ENCODE results near the gene CAMTA1. TPM values are rescaled to one million over a fixed set of nuclear protein-coding genes. Genes with fewer than 3 reads are reported as not detected.

Gene CAMTA1
- polyA plus RNA-seq, 1 donor from 2014 or later: 79.0 TPM

DNA sequence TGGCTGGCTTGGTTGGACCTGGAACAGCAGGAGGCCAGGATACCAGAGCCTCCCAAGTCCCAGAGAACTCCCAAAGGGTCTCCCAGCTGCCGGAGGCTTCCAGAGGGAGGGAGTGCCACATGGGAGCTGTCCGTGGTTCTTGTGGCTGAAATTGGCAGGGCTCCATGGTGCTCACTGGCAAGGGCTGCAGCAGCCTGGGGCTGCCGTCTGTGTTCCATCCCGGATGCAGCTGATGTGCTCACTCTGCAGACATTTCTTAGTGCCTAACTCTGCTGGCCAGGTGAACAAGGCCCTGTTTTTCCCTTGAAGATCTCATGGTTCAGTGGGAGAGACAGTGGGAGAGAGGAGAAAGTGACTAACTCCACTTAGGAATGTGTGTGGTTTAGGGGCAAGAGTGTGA lies 261.1 kb downstream of the CAMTA1 start:
- Mint-ChIP-seq H3K27me3 (no peaks in the 10 kb centered on the region), H3K36me3 (no peaks in the 10 kb centered on the region), H3K9me3 (peaks cover 0 to 9% (median 2%) of the 10 kb centered on the region in 3 donors), H3K27ac (peak overlapping the region in 1 of 3 donors; percentile 23), H3K4me1 (no peaks in the 10 kb centered on the region), H3K4me3 (peak overlapping the region in 1 of 4 donors; percentile 8)

DNA sequence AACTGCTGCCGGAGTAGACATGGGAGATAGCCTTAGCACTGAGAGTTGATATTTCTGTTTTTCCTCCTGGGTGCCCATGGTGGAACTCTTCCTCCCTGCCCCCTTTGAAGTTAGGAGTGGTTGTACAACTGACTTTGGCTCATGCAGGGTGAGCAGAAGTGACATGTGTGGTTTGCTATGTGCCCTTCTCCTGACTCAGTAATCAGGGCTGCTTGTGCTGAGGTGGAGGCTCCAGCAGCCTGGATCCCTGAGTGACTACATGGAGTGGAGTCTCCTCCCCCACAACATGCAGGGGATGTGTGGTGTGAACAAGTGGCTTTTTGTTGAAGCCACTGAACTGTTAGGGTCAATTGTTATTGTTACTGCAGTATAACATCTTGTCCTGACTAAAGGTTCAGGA lies 261.6 kb downstream of the CAMTA1 start:
- H3K36me3 Mint-ChIP-seq: no peaks in the 10 kb centered on the region
- H3K27me3 Mint-ChIP-seq: no peaks in the 10 kb centered on the region
- no peaks in the 10 kb centered on the region for H3K4me1 Mint-ChIP-seq
- H3K4me3 Mint-ChIP-seq: no peak overlapping the region
- H3K9me3 Mint-ChIP-seq: peaks cover 0 to 9% (median 2%) of the 10 kb centered on the region in 3 donors
- no peak overlapping the region for H3K27ac Mint-ChIP-seq

GRCh38 chr1:7047866-7048265 lies 262.6 kb downstream of the CAMTA1 start:
- Mint-ChIP-seq H3K4me3 (no peak overlapping the region), H3K27me3 (no peaks in the 10 kb centered on the region), H3K36me3 (no peaks in the 10 kb centered on the region), H3K27ac (no peak overlapping the region), H3K9me3 (peaks cover 0 to 9% (median 4%) of the 10 kb centered on the region in 3 donors), H3K4me1 (no peaks in the 10 kb centered on the region)

DNA sequence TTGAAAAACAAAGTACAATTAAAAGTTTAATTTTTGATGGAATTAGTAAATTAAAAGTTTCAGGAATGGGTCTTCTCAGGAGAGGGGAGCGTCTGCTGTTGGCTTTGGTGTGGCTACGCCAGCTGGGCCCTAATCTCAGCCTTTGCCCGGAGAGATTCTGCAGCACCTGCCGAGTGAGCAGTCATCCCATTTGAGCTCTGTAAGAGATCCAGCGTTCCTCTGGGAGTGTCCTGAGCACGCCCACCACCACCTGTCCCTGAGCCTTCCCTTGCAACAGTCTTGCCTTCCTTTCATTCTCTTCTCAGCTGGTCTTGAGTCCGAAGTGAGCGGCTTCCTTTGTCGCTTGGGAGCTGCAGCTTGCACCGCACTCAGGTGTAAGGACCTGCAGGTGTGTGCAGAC lies 263.1 kb downstream of the CAMTA1 start:
- Mint-ChIP-seq H3K27ac (no peak overlapping the region), H3K36me3 (no peaks in the 10 kb centered on the region), H3K4me3 (no peak overlapping the region), H3K9me3 (peaks cover 0 to 9% (median 4%) of the 10 kb centered on the region in 3 donors), H3K27me3 (no peaks in the 10 kb centered on the region), H3K4me1 (no peaks in the 10 kb centered on the region)

GRCh38 chr1:7049913-7050625 lies 264.8 kb downstream of the CAMTA1 start:
- Mint-ChIP-seq H3K4me3 (no peak overlapping the region), H3K27me3 (no peaks in the 10 kb centered on the region), H3K27ac (no peak overlapping the region), H3K9me3 (peaks cover 2 to 16% (median 4%) of the 10 kb centered on the region in 3 donors), H3K36me3 (no peaks in the 10 kb centered on the region), H3K4me1 (no peaks in the 10 kb centered on the region)

DNA sequence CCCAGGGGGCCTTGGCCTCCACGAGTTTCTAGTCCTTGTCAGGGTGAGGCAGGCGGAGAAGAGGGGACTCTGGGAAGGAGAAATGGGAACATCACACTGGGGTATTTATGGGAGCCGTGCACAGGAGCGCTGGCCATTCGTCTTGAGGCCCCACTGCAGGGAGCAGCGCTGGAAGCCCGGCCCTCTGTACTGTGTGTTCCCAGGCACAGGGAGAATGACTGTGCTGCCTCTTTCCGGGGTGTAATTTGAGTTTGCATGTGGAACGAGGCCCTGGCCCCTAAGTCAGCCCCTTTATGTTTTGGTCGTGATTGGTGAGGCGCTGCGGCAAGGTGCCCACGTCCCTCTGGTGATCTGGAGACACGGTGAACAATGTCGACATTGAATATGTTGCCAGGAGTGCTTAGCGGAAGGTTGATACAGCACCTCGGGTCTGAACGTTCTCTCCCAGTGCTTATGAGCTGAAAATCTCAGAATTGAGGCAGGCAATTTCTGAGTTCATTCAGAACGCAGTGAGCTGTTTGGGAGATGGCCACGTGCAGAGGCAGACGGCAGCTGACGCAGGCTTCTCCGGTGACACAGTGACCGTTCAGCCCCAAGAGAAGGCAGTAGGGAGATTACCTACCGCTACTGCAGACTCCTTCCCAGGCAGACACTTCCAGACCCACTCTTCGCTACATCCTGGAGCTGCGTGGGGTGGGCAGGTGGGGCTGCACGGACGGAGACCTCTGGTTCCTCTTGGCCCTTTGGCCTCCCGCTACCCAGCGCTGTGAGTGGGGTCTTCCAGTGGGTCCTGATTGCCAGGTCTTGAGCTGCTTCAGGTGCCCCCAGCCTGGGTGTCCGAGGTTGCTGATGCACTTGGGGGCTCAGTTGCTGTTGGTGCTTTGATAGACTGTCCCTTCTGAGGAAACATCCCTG lies 265.8 kb downstream of the CAMTA1 start:
- H3K36me3 Mint-ChIP-seq: no peaks in the 10 kb centered on the region
- H3K4me1 Mint-ChIP-seq: no peaks in the 10 kb centered on the region
- peaks cover 2 to 16% (median 4%) of the 10 kb centered on the region in 3 donors for H3K9me3 Mint-ChIP-seq
- no peaks in the 10 kb centered on the region for H3K27me3 Mint-ChIP-seq
- H3K4me3 Mint-ChIP-seq: no peak overlapping the region
- no peak overlapping the region for H3K27ac Mint-ChIP-seq

DNA sequence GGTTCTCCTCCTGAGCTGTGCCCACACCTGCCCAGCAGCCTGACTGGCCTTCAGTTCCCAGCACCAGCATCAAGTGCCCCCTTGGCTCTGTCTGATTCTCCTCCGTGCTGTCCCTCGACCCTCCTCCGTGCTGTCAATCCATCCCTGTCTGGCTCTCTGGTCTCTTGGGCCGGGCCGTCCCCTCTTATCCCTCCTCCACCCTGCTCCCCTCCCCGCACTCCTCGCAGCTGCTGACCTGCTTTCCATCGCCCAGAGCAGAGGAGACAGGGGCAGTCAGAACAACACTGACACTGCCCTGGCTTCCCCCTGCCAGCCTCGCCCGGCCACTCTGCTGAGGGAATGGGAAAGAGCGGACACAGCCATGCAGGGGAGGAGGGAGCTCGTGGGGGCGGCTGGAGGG lies 267.4 kb downstream of the CAMTA1 start:
- Mint-ChIP-seq H3K27ac (no peak overlapping the region), H3K36me3 (no peaks in the 10 kb centered on the region), H3K4me3 (no peak overlapping the region), H3K4me1 (no peaks in the 10 kb centered on the region), H3K27me3 (no peaks in the 10 kb centered on the region), H3K9me3 (peaks cover 2 to 7% (median 4%) of the 10 kb centered on the region in 3 donors)

GRCh38 chr1:7060745-7061144 lies 275.5 kb downstream of the CAMTA1 start:
- Mint-ChIP-seq H3K4me3 (no peak overlapping the region), H3K36me3 (no peaks in the 10 kb centered on the region), H3K27ac (no peak overlapping the region), H3K9me3 (peaks cover 0 to 6% (median 3%) of the 10 kb centered on the region in 3 donors), H3K4me1 (peaks cover 0 to 1% (median 0%) of the 10 kb centered on the region in 3 donors), H3K27me3 (peaks cover 6% of the 10 kb centered on the region)

DNA sequence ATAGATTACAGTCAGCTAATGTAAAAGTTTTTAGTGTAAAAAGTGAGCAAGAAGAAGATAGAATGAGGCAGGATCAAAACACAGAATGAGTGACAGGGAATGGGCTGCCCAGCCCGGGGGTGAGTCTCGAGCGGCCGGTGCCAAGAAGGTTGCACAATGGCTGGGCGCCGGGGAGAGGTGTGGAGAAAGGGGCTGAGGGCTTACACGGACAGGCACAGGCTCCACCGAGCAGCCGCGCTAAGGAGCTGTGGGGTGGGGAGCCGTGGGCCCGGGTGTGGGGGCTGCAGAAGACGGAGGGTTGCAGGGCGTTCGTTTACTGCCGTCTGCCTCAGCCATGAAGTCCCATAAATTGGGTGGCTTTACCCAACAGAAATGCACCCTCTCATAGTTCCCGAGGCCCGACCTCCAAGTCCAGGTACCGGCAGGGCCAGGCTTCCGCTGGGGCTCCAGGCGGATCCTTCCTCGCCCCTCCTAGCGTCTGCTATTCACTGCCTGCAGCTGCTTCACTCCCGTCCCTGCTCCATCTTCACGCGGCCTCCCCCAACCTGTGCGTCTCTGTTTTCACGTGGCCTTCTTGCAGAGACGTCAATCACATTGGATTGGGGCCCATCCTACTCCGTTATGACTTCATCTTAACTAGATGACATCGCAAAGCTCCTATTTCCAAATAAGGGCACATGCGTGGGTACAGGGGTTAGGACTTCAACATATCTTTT lies 277.2 kb downstream of the CAMTA1 start:
- Mint-ChIP-seq H3K9me3 (peaks cover 0 to 6% (median 3%) of the 10 kb centered on the region in 3 donors), H3K4me3 (no peak overlapping the region), H3K36me3 (no peaks in the 10 kb centered on the region), H3K27ac (no peak overlapping the region), H3K4me1 (peaks cover 0 to 1% (median 0%) of the 10 kb centered on the region in 3 donors), H3K27me3 (peaks cover 6% of the 10 kb centered on the region)

GRCh38 chr1:7063981-7064380 lies 278.7 kb downstream of the CAMTA1 start:
- peaks cover 0 to 6% (median 3%) of the 10 kb centered on the region in 3 donors for H3K9me3 Mint-ChIP-seq
- H3K4me1 Mint-ChIP-seq: peaks cover 0 to 1% (median 0%) of the 10 kb centered on the region in 3 donors
- no peak overlapping the region for H3K27ac Mint-ChIP-seq

DNA sequence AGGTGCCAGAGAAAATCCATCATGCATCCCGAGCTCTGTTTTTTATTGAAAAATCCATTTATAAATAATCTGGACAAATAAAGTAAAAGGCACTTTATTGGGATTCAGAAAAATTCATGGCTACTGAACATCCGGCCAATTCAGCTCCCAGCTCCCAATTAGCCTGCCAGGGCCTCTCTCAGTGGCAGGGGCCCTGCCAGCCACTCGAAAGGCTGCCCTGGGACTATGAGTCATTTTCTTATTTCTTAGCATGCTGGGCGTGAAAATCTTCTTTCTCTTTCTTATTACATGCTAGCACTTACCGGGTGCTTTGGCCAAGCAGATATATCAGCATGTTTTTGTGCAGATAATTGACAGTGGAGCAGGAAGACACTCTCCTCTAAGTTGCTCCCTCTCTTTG lies 283.3 kb downstream of the CAMTA1 start:
- H3K36me3 Mint-ChIP-seq: no peaks in the 10 kb centered on the region
- peaks cover 0 to 1% (median 0%) of the 10 kb centered on the region in 3 donors for H3K9me3 Mint-ChIP-seq
- no peak overlapping the region for H3K27ac Mint-ChIP-seq
- peaks cover 22% of the 10 kb centered on the region for H3K27me3 Mint-ChIP-seq
- peaks cover 3 to 5% (median 3%) of the 10 kb centered on the region in 3 donors for H3K4me1 Mint-ChIP-seq
- H3K4me3 Mint-ChIP-seq: no peak overlapping the region

More at GRCh38 chr1:7063981-7064380, 278.7 kb downstream of the CAMTA1 start:
- H3K4me3 Mint-ChIP-seq: no peak overlapping the region
- H3K36me3 Mint-ChIP-seq: no peaks in the 10 kb centered on the region
- peaks cover 9% of the 10 kb centered on the region for H3K27me3 Mint-ChIP-seq

- Mint-ChIP-seq H3K36me3 (no peaks in the 10 kb centered on the region), H3K4me3 (no peak overlapping the region), H3K27me3 (peaks cover 21% of the 10 kb centered on the region), H3K9me3 (peaks cover 0 to under 1% (median under 1%) of the 10 kb centered on the region in 3 donors), H3K27ac (no peak overlapping the region), H3K4me1 (peaks cover 3 to 5% (median 3%) of the 10 kb centered on the region in 3 donors)
These were observed 284.7 kb downstream of the CAMTA1 start for GRCh38 chr1:7069931-7070330.

DNA sequence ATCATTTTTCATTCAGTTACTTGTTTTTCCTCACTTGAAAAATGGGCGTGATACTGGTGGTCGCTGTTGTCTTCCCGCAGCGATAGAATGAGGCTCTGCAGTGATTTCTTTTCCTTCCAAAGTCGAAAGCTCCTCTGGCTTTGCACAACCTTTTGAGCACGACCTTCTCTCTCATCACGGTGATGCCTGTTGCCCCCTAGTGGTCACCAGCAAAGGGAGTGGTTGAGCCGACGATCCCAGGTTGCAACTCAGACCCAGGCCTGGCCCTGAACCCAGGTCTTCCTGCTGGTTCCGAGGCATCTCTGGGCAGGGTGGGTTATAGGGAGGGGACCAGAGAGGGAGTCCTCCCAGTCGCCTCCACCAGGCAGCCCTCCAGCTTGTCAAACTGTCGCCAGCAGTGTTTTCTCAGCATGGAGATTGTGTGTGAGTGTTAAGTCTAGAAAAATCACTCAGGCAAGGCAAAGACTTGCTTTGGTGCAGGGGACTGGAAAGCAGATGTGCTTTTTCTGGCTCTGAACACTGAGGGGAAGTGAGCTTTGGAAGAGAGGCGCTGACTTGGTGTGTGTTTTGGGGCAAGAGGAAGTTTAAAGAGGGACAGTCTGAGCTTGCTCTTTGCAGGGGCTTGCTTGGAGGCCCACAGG lies 285.3 kb downstream of the CAMTA1 start:
- H3K27me3 Mint-ChIP-seq: peaks cover 19% of the 10 kb centered on the region
- H3K4me1 Mint-ChIP-seq: peaks cover 2 to 5% (median 3%) of the 10 kb centered on the region in 3 donors
- H3K9me3 Mint-ChIP-seq: peaks cover 3% of the 10 kb centered on the region in 3 donors
- no peak overlapping the region for H3K27ac Mint-ChIP-seq
- no peaks in the 10 kb centered on the region for H3K36me3 Mint-ChIP-seq
- peak overlapping the region in 1 of 4 donors; percentile 84 for H3K4me3 Mint-ChIP-seq

DNA sequence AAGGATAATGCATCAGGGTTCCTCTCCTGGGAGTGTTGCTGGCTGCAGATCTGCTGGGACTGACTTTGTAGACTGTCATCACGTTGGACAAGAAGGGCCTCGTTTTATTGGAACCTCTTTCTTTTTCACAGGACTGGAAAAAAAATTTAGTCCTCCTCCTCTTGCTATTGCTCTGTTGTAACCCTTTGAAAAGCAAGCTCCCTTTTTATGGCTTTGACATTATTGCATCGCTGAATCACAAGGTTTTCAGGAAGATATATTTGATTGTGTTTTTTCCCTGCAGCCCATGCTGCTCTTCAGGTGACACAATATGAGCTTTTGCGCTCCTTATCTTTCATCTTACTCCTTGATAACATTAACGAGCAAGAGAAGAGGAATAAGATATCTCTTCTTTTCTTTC lies 290.9 kb downstream of the CAMTA1 start:
- no peak overlapping the region for H3K27ac Mint-ChIP-seq
- H3K27me3 Mint-ChIP-seq: peaks cover 8% of the 10 kb centered on the region
- peaks cover 3 to 5% (median 4%) of the 10 kb centered on the region in 3 donors for H3K9me3 Mint-ChIP-seq
- H3K4me1 Mint-ChIP-seq: no peaks in the 10 kb centered on the region
- H3K36me3 Mint-ChIP-seq: peaks cover 3% of the 10 kb centered on the region
- H3K4me3 Mint-ChIP-seq: no peak overlapping the region
